22Rv1 (cell line): ENCODE measurements around the gene PROKR2.

Source experiments
- ZFX ChIP-seq: fragments of 450-650 bp; IDR thresholded peaks from 2 replicates; pipeline ENCODE4 v1.6.1; 2017; ENCODE audit warnings: antibody characterized with exemption, borderline replicate concordance
- TF ChIP-seq, protein P1 (sequence below): fragments of 450-650 bp; IDR thresholded peaks from 2 replicates; pipeline ENCODE4 v1.5.1; 2017; ENCODE audit warnings: mild to moderate bottlenecking

DNA sequence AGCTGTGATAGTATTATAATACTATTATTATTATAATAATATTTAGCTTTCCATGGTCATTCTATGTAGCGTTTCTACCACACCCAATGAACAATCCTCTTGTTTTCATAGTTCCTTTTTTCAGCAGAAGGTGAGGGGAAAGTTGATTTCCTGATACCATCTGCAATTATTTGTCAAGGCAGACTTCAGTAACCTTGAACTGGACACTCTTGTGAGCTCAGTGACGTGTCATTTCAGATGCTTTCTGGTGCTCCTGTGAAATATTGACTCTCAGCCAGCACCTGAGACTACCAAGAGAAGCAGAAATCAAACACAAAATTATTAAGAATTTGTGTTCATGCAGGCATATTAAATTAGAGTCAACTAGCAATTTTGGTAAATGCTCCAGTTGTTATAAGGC is 46.0 kb upstream of the PROKR2 start:
- TF ChIP-seq, protein P1, sequence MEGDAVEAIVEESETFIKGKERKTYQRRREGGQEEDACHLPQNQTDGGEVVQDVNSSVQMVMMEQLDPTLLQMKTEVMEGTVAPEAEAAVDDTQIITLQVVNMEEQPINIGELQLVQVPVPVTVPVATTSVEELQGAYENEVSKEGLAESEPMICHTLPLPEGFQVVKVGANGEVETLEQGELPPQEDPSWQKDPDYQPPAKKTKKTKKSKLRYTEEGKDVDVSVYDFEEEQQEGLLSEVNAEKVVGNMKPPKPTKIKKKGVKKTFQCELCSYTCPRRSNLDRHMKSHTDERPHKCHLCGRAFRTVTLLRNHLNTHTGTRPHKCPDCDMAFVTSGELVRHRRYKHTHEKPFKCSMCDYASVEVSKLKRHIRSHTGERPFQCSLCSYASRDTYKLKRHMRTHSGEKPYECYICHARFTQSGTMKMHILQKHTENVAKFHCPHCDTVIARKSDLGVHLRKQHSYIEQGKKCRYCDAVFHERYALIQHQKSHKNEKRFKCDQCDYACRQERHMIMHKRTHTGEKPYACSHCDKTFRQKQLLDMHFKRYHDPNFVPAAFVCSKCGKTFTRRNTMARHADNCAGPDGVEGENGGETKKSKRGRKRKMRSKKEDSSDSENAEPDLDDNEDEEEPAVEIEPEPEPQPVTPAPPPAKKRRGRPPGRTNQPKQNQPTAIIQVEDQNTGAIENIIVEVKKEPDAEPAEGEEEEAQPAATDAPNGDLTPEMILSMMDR = no peak
- no peak for TF ChIP-seq ZFX
